GM21717 (cell line): Measurements from ENCODE around the gene AHCYL2.
"Not testable (repeated sequence)": the region's sequence is repeated elsewhere in the genome, so short reads cannot be mapped to it uniquely, and the experiment has no call there.

Experiments used
- ATAC-seq: cut with Tn5 transposase; IDR thresholded peaks from one replicate; pipeline ENCODE4 v1.9.1; 2021; ENCODE audit warnings: mild to moderate bottlenecking, moderate library complexity; ENCODE audit not compliant: unreplicated experiment

AHCYL2 gene

GRCh38 chr7:129444776-129445175 lies 219.9 kb downstream of the AHCYL2 start:
- not testable (repeated sequence) for ATAC-seq

- not testable (repeated sequence) for ATAC-seq
These were observed 222.1 kb downstream of the AHCYL2 start for GRCh38 chr7:129446925-129447324.

GRCh38 chr7:129447445-129447844 lies 222.6 kb downstream of the AHCYL2 start:
- not testable (repeated sequence) for ATAC-seq

- not testable (repeated sequence) for ATAC-seq
These were observed 223.8 kb downstream of the AHCYL2 start for GRCh38 chr7:129448608-129449007.

GRCh38 chr7:129450295-129450694 lies 225.5 kb downstream of the AHCYL2 start:
- no peak for ATAC-seq

GRCh38 chr7:129452589-129453231 lies 227.9 kb downstream of the AHCYL2 start:
- no peak for ATAC-seq

GRCh38 chr7:129453510-129454248 lies 228.8 kb downstream of the AHCYL2 start:
- ATAC-seq, result no peak

GRCh38 chr7:129454249-129454551 lies 229.4 kb downstream of the AHCYL2 start:
- ATAC-seq, result no peak

GRCh38 chr7:129456421-129456820 lies 231.6 kb downstream of the AHCYL2 start:
- ATAC-seq, result no peak

GRCh38 chr7:129457101-129457500 lies 232.3 kb downstream of the AHCYL2 start:
- ATAC-seq, result no peak

GRCh38 chr7:129458171-129458570 lies 233.3 kb downstream of the AHCYL2 start:
- ATAC-seq, result no peak

GRCh38 chr7:129461809-129462208 lies 237.0 kb downstream of the AHCYL2 start:
- no peak for ATAC-seq

- ATAC-seq, result no peak
These were observed 237.6 kb downstream of the AHCYL2 start for GRCh38 chr7:129462420-129462819.

- ATAC-seq, result no peak
These were observed 239.4 kb downstream of the AHCYL2 start for GRCh38 chr7:129464194-129464593.

GRCh38 chr7:129465080-129465479 lies 240.2 kb downstream of the AHCYL2 start:
- ATAC-seq, result no peak

GRCh38 chr7:129466796-129467195 lies 242.0 kb downstream of the AHCYL2 start:
- ATAC-seq, result no peak

GRCh38 chr7:129468087-129468486 lies 243.3 kb downstream of the AHCYL2 start:
- ATAC-seq, result no peak

- ATAC-seq, result no peak
These were observed 243.7 kb downstream of the AHCYL2 start for GRCh38 chr7:129468547-129468946.

GRCh38 chr7:129469930-129470329 lies 245.1 kb downstream of the AHCYL2 start:
- no peak for ATAC-seq

- ATAC-seq, result no peak
These were observed 245.6 kb downstream of the AHCYL2 start for GRCh38 chr7:129470411-129470810.

- no peak for ATAC-seq
These were observed 246.6 kb downstream of the AHCYL2 start for GRCh38 chr7:129471402-129471827.

GRCh38 chr7:129475931-129476330 lies 251.1 kb downstream of the AHCYL2 start:
- not testable (repeated sequence) for ATAC-seq

GRCh38 chr7:129476398-129476797 lies 251.6 kb downstream of the AHCYL2 start:
- not testable (repeated sequence) for ATAC-seq
